ENCODE measurements around the gene TXNDC8.
A peak's percentile ranks its signal among the peaks of the same experiment; 100 is the strongest.

The TXNDC8 gene

GRCh38 chr9:110278080-110278707 is 59.5 kb downstream of the TXNDC8 start:
- DNase-seq (ENCODE audit: low read depth in 2 of 2): no peak

GRCh38 chr9:110276781-110277180 is 60.9 kb downstream of the TXNDC8 start:
- no peak for DNase-seq (ENCODE audit: low read depth in 2 of 2)

- no peak for DNase-seq (ENCODE audit: low read depth in 2 of 2)
These were observed 67.3 kb downstream of the TXNDC8 start for GRCh38 chr9:110270211-110270995.

GRCh38 chr9:110266795-110267194 is 70.9 kb downstream of the TXNDC8 start:
- no peak for DNase-seq (ENCODE audit: low read depth in 2 of 2)

DNA sequence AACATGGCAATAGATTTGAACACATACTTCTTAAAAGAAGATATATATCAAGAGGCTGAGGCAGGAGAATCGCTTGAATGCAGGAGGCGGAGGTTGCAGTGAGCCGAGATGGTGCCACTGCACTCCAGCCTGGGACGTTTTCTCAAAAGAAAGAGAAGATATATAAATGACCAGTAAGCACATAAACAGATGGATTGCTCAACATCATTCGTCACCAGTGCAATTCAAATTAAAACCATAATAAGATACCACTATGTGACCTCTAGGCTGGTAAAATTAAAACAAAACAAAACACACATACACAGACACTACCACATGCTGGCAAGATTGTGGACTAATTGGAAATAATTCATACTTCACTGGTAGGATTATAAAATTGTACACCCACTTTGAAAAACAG is 76.0 kb downstream of the TXNDC8 start:
- no peak for DNase-seq (ENCODE audit: low read depth in 2 of 2)

DNA sequence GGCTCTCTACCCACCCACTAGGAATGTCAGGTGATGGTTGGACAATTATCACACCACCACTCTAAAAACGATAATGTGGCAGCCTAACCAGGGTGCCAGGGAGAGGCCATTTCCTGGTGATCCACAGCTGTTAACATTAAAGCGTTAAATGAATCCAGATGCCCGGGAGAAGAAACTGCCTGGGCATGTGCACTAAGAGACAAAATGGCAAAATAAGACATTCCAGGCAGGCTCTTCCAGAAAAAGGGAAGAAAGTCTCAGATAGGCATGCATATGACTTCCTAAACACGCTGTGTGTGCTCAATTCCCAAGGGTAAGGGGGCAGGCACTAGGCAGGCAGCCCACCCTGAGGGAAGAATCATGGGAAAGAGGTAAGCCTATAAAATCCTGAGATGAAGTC is 76.8 kb downstream of the TXNDC8 start:
- DNase-seq (ENCODE audit: low read depth in 2 of 2): no peak

GRCh38 chr9:110259566-110259965 is 78.1 kb downstream of the TXNDC8 start:
- DNase-seq (ENCODE audit: low read depth in 2 of 2): no peak

- DNase-seq (ENCODE audit: low read depth in 2 of 2): no peak
These were observed 79.0 kb downstream of the TXNDC8 start for GRCh38 chr9:110258690-110259091.

DNA sequence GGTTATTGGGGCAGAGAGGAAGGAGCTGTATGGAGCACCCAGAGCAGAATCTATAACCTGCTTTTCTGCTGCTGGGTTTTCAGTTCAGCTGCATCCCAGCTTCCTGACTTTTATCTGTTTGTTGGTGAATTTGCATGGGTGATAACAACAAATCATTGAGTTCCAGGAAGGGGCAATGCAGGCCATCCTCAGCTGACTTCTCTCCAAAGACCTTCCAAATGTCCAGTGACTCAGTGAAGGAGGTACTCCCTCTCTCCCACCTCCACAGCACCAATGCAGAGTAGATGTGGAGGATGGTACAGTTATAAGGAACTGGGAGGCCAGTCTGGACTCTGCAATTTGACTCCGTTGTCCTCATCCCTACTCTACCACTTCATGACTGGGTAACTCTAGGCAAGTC is 79.7 kb downstream of the TXNDC8 start:
- DNase-seq (ENCODE audit: low read depth in 2 of 2): no peak

DNA sequence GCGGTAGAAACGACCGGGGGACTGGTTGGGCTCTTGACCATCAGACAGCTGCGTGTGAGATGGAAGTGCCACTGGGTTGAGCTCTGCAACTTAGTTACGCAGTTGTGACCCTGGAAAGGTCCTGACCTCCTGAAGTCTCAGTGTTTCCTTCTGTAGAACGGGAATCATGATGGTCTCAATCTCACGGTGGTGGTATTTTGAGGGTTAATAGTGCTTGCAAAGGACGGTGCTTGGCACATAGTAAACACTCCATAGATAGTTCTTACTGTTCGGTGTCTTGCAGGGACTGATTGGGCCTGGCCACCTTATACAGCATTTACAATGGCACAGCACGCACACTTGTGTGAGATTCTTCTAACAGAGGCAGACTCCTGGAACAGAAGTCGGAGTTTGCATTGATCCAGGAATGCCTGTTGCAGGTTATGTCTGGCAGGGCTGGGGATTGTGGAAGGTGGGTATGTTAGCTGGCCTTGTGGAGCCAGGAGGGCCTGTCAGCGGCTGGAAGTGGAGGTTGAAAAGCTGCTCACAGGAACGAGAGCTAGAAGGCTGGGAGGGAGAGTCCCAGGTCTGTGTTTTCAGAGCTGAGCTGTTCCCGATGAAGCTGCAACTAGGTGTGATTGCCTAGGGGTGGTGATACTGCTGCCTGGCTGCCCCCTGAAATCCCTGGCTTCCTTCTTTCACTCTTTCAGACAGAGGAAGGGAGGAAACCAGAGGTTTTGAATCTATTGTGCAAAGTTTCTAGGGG is 80.4 kb downstream of the TXNDC8 start:
- no peak for DNase-seq (ENCODE audit: low read depth in 2 of 2)

GRCh38 chr9:110256380-110257096 is 81.1 kb downstream of the TXNDC8 start, which contains the start of gene TXN:
Gene TXN (minus strand): TSS chr9:110256507. CDS start chr9:110256435, 72 bp downstream.
- DNase-seq (ENCODE audit: low read depth in 2 of 2): peak; percentile 55

DNA sequence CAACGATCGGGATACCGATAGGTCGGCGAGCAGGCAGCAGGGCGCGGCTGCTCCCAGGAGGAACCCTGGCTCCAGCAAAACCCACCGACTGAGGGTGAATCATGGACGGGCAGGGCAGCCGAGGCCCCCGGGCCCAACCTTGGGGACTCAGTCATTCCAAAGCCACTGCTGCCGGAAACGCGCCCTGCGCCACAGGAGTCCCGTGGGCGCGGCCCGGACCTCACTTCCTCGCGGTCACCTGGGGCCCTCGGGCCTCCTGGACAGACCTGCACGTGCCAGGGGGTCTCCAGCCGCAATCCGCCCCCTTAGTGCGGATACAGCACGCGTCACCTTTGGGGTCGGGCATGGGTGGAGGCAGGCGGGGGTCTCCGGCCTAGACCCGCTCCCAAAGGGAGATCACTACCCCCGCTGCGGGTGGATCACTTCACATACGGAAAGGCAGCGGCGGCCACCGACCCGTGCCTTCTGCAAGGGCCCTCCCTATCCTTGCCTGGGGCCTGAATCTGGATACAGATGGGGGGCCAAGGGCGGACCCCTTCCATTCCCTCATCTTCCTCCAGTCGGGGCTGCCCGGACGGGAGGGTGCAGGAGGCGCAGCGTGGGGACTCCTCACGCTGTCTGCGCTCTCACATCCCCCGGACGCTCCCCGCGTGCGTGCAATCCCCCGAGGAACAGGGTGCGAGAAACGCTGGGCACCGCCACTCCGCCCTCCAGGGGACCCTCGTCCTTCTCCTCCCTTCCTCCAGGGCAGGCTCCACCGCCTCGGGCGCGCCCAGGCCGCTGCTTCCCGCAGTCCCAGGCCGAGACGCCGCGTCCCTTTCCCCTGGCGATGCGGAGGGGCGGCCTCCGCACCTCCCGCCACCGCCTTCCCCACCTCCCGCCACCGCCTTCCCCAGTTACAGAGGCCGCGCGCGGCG is 81.9 kb downstream of the TXNDC8 start:
- DNase-seq (ENCODE audit: low read depth in 2 of 2): no peak

DNA sequence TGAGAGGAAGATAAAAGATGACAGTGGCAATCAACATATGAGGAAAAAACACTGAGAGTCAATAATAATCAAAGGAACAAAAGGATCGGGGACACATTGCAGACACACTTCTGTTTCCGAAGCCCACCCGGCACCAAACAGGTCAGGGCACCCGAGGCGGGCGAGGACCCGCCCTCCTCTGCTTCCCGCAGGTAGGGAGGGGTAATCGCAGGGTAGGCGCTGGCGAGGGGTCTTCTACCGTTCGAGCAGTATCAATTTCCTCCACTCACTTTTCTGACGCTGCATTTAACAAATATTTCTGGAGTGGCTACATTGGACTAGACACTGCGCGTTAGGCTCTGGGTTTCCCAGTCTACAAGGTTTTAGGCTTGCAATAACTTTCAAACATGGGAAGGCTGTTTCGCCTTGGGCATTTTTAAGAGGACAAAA is 82.6 kb downstream of the TXNDC8 start:
- no peak for DNase-seq (ENCODE audit: low read depth in 2 of 2)

- DNase-seq (ENCODE audit: low read depth in 2 of 2): no peak
These were observed 83.2 kb downstream of the TXNDC8 start for GRCh38 chr9:110254500-110254899.
